ENCODE data around the gene CABLES1. TPM values are rescaled to one million over a fixed set of nuclear protein-coding genes. Genes with fewer than 3 reads are reported as not detected.

Gene CABLES1
- polyA plus RNA-seq, 1 of the 3 experiments (the other 2 are of a cell fraction) = 2.2 TPM

DNA sequence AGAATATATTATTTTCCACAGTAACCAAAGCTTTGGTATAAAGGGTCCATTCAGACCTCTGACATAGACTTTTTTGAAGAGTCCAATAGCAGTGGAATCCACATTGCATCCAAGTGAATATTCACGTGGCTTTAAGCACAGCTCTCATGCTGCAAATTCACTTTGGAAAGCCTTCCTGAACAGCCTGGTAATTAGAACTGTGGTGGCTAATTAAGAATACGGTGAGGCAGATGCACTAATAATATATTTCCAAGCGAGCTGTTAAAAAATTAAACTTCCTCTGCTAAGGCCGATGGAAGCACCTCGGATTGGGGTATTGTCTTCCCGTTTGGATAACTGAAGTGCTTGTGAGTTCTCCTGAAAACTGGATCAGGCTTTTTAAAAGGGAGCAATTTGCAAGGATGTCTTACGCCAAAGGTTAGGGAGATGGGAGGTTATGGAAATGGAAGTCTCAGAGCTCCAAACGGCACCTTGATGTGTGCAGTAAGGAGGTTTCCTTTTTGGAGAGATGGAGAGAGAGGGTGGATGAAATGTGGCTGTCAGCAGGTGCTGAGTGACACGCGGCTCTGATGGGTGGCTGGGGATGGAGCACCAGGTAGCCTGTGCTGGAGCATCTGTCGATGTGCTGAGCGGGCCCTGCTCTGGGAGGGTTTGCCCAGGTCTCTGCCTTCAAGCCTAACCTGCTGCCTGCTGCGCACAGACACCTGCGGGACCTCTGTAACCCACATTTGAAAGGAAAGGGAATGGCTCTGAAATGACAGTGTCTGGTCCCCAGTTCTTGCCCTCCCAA, 37.5 kb downstream of the CABLES1 start:
- Histone ChIP-seq H3K4me2 (no peak overlapping the region), H3K79me2 (ENCODE audit: insufficient read depth) (peaks cover 31% of the 10 kb centered on the region; the same call in 1 of the 2 replicates), H3K27ac (ENCODE audit: low read depth in 2 of 2, low read length in 1 of 2) (no peak overlapping the region), H2AFZ (ENCODE audit: low read depth) (no peak overlapping the region), H3K4me3 (ENCODE audit: low read depth in 2 of 2, low read length in 1 of 2) (no peak overlapping the region), H3K9me2 (no peaks in the 10 kb centered on the region), H4K20me1 (ENCODE audit: insufficient read depth) (no peaks in the 10 kb centered on the region), H3K9me3 (no peaks in the 10 kb centered on the region), H3K4me1 (ENCODE audit: control insufficient read depth in 1 of 2, insufficient read depth in 2 of 2, low read depth in 1 of 2, low read length in 1 of 2) (peaks cover 0 to 5% of the 10 kb centered on the region in 2 experiments; a peak in 1 of 4 replicates), H3K9ac (no peak overlapping the region), H3F3A (replicated peaks; ENCODE audit: insufficient read depth) (no peaks in the 10 kb centered on the region), H3K36me3 (replicated peaks in 1 of 2; ENCODE audit: control insufficient read depth in 1 of 2, insufficient read depth in 2 of 2, low read length in 1 of 2) (no peaks in the 10 kb centered on the region), H3K27me3 (ENCODE audit: insufficient read depth) (no peaks in the 10 kb centered on the region)
- WGBS (ENCODE audit: low lambda C conversion rate) = 85% methylated on average over 11 of the region's 14 CpGs
- DNase-seq = no peak
- ChIA-PET CTCF (interaction anchor here (0.8 to 1.2 kb wide), 3 partner anchors 9 to 41 kb away, joined by 3 to 4 read pairs (median 4); no protein-coding TSS in a partner anchor), POLR2A (no interaction called here)
- TF ChIP-seq GATA2 (CRISPR knock-in tag; IDR thresholded peaks at IDR 0.05) = no peak
- no peak for TF ChIP-seq RAD21 (IDR thresholded peaks at IDR 0.05; ENCODE audit: low read length)
- TF ChIP-seq, protein P1, sequence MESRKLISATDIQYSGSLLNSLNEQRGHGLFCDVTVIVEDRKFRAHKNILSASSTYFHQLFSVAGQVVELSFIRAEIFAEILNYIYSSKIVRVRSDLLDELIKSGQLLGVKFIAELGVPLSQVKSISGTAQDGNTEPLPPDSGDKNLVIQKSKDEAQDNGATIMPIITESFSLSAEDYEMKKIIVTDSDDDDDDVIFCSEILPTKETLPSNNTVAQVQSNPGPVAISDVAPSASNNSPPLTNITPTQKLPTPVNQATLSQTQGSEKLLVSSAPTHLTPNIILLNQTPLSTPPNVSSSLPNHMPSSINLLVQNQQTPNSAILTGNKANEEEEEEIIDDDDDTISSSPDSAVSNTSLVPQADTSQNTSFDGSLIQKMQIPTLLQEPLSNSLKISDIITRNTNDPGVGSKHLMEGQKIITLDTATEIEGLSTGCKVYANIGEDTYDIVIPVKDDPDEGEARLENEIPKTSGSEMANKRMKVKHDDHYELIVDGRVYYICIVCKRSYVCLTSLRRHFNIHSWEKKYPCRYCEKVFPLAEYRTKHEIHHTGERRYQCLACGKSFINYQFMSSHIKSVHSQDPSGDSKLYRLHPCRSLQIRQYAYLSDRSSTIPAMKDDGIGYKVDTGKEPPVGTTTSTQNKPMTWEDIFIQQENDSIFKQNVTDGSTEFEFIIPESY (IDR thresholded peaks at IDR 0.05; ENCODE audit: borderline replicate concordance, low read depth) = no peak
- TF ChIP-seq, protein P2, sequence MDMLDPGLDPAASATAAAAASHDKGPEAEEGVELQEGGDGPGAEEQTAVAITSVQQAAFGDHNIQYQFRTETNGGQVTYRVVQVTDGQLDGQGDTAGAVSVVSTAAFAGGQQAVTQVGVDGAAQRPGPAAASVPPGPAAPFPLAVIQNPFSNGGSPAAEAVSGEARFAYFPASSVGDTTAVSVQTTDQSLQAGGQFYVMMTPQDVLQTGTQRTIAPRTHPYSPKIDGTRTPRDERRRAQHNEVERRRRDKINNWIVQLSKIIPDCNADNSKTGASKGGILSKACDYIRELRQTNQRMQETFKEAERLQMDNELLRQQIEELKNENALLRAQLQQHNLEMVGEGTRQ (IDR thresholded peaks at IDR 0.05; ENCODE audit: borderline replicate concordance, low read depth, low read length) = no peak
- no peak for TF ChIP-seq FOSL2 (IDR thresholded peaks at IDR 0.05; ENCODE audit: borderline replicate concordance, low read depth)
- no peak for TF ChIP-seq EZH2phosphoT487 (IDR thresholded peaks at IDR 0.05; ENCODE audit: borderline replicate concordance, low read depth)
- TF ChIP-seq NRF1 (IDR thresholded peaks at IDR 0.05; ENCODE audit: low read depth, low read length) = no peak
- no peak for TF ChIP-seq POLR2AphosphoS5 (IDR thresholded peaks at IDR 0.05; ENCODE audit: low read depth, low read length)
- TF ChIP-seq TCF12 (IDR thresholded peaks at IDR 0.05) = no peak
- TF ChIP-seq RXRA (IDR thresholded peaks at IDR 0.05; ENCODE audit: borderline replicate concordance, low read depth) = no peak
- TF ChIP-seq, protein P3, sequence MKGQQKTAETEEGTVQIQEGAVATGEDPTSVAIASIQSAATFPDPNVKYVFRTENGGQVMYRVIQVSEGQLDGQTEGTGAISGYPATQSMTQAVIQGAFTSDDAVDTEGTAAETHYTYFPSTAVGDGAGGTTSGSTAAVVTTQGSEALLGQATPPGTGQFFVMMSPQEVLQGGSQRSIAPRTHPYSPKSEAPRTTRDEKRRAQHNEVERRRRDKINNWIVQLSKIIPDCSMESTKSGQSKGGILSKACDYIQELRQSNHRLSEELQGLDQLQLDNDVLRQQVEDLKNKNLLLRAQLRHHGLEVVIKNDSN (IDR thresholded peaks at IDR 0.05; ENCODE audit: borderline replicate concordance, low read depth) = no peak
- TF ChIP-seq ELF1 (IDR thresholded peaks at IDR 0.05) = no peak
- TF ChIP-seq NFIC (IDR thresholded peaks at IDR 0.05; ENCODE audit: borderline replicate concordance) = no peak
- no peak for TF ChIP-seq RFX5 (IDR thresholded peaks at IDR 0.05; ENCODE audit: low read length)
- no peak for TF ChIP-seq GABPA (IDR thresholded peaks at IDR 0.05; ENCODE audit: low read depth)
- TF ChIP-seq FOXM1 (IDR thresholded peaks at IDR 0.05; ENCODE audit: low read depth) = no peak
- TF ChIP-seq MEF2A (IDR thresholded peaks at IDR 0.05; ENCODE audit: borderline replicate concordance, low read depth) = no peak
- TF ChIP-seq JUND (IDR thresholded peaks at IDR 0.05) = no peak
